ENCODE measurements around the gene ZNF407.

Gene ZNF407

GRCh38 chr18:74785632-74786031, 188.0 kb downstream of the ZNF407 start:
- DNase-seq = no peak

- no peak for DNase-seq
Observed at GRCh38 chr18:74788657-74789056, 191.0 kb downstream of the ZNF407 start.

DNA sequence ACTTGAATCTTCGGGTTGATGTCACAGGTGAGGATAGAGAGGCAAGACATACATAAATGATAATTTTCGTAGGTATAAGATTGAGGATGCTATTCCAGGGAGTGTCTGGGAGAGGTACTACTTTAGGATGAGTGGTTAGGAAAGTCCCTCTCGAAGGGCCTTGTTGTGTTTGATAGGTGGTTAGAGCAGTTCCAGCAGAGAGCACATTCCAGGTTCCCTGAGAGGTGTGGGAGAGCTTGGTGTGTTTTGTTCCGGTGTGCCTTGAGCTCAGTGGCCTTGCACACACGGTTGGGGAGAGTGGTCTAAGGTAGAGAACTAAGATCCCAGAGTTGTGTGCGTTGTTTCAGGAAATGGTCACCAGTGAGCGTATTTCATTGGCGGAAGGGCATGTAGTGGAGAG, 191.4 kb downstream of the ZNF407 start:
- no peak for DNase-seq

- no peak for DNase-seq
Observed at GRCh38 chr18:74790451-74790850, 192.8 kb downstream of the ZNF407 start.

DNA sequence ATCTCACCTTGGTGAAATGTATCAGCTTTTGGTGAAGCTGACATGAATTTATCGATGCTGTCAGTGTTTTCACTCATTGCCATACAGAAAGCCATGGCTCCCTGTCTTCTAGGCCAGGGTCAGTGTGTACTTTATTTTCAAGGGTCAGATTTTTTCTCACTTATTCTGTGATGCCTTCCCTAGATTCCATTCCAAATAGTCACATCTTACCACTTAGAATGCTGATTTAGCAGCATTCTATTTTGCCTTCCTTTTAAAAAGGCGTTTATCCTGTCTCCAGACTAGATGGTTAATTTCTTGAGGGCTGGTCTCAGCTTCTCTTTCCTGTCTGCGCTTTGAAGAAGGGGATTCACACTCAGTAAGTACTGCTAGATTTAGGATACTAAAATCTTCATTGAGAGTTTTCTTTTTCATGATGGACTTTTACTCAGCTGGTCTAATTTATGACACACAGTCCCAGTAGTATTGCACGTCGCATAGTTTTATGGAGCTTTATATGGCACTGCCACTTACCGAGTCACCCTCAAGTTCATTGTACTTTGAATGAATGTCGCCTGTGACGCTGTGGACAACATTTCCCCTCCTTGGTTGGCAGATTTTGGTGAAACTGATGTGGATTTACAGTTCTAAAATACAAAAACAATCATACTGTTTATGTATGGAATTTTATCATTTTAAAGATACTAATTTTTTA, 194.0 kb downstream of the ZNF407 start:
- DNase-seq = no peak

GRCh38 chr18:74793746-74794145, 196.1 kb downstream of the ZNF407 start:
- no peak for DNase-seq

DNA sequence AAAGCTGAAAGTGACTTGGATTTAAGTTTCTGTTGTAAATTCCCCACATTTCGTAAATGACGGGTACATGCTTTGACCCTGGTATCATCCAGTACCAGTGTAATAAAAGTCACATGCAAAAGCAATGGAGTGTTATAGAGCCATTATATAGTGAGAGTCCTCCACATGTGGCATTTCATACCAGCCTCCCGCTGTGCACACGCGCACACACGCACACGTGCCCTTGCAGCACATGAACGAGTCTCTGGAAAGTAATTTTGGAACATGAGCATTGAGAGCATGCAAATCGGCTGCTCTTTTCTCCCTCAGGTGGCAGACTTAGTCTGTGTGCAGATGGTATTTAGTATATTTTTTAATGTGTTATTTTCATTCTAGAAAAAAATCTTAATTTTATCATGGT, 198.1 kb downstream of the ZNF407 start:
- DNase-seq = no peak

DNA sequence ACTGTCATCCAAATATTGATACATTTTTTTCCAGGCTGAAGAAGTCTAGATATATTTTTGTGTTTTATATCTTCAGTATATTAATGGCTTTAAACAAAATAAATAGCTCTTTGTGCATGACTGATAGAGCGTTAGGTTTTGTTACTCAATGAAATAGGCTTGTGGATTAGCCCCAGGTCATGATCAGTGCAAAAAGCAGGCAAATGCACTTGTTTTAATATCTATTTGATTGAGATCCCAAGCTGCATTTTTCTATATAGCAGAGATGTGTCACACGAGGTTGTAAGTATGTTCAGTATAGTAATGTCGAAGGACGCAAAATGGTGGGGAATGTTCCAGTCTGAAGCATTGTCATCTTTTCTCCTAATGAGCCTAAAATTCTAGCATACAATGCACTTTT, 198.5 kb downstream of the ZNF407 start:
- DNase-seq = no peak

DNA sequence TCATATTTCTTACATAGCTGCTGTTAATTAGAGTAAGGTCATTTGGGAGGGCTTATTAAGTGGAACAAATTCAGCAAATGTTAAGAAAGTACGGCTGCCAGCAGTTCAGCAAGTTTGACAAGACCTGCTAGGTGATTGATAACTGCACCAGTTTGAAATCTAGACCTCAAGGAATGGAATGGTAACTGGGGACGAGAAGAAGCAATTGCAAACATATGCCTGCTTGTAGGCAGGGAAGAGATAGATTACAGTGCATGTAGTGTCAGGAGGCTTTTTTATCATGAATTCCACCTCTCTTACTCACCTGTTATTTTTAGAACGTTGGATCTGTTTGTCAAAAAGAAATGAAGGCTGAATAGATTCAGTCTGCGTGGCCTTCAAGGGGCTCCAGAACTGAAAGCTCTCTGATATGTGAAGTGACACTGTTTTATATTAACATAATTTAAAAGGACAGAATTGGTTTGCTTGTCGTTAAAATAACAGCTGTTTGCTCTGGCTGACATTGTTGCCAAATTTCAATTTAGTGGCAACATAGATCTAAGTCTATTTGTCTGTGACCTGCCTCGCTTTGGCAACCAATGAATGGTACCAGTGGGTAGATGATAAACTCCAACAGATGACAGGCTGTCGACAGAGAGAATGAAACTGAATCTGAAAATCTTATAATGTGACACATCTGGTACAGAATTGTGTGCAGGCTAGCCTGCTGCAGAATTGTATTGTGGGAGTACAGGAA, 199.3 kb downstream of the ZNF407 start:
- DNase-seq = peak in 9 of 56 donors; percentile 10 to 38 (median 22)

DNA sequence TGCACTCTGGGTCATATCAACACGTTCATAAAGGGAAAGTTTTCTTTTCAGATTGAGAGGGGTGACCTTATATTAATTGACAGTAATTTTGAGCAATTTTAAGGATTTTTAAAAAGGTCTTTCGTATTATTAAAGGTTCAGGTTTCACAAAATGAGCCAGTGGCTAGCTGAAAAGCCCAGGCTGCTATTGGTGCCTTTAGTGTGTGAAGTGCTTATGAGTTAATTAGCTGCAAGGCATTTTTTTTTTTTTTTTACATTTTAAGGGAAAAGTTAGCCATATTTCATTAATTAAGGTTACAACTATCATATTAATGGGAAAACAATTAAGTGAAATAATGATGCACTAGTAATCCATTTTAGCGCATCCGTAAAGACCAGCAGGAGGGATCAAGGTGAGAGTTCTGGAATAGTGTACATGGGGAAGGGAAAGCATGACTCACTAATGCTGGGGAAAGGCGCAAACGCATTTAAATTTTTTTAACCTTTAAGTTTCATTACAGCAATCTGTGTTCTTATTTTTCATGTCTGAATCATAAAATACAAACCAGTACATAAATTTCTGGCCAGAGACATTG, 200.0 kb downstream of the ZNF407 start:
- DNase-seq = no peak

GRCh38 chr18:74799542-74799941, 201.9 kb downstream of the ZNF407 start:
- no peak for DNase-seq

GRCh38 chr18:74800098-74800497, 202.4 kb downstream of the ZNF407 start:
- DNase-seq = no peak

DNA sequence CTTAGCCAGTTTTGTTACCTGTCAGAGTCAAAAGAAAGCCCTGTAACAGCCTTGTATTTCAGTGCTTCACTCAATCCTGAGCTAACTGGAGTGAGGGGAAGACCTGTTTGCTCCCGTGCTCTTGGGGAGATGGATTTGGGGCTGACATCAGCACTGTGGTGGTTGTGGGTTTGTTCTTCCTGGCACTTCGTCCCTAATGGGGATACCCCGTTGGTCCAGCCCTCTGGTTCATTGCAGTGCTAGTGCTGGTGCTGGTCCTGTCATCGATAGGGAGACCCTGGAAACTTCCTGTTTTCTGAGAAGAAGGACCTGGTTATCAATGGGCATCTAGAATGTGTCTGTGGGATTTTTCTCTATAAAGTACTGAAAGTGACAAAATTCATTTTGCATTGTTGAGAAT, 205.4 kb downstream of the ZNF407 start:
- no peak for DNase-seq

DNA sequence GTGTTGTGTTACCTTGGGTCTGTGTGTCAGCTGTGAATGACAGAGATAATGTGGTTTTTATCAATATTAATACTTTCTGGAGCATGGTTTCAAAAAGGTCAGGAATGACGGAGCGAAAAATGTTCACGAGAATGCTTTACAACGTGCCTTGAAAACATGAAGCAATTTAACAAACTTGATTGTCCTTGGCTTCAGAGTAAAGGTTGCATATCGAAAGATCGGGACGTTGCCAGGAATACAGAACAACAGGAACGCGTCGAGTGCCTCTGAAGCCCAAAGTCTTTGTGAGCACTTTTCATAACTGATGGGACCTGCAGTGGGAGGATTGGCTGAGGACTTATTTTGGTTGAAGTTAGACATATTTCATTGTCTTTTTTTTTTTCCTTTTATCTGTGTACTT, 206.1 kb downstream of the ZNF407 start:
- DNase-seq = no peak

GRCh38 chr18:74804677-74805076, 207.0 kb downstream of the ZNF407 start:
- peak in 5 of 56 donors; percentile 7 to 43 (median 27) for DNase-seq

DNA sequence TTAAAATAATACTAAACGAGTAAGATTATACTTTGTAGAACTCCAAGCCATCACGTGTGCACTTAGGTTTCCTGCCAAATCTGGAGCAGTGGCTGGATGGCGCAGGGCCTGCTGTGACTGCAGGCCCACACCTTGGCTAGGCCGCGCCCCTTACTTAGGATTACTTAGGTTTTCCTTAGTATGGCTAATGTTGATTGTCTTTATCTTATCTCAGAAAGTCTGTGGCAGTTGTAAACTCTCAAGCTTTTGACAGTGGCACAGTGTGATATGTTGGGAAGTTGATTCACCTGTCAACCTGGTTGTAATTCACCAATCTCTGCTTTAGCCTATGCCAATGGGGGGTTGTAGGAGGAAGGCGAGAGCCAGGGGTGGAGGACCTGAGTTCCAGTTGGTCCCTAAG, 208.4 kb downstream of the ZNF407 start:
- DNase-seq = no peak

- no peak for DNase-seq
Observed at GRCh38 chr18:74806700-74807416, 209.2 kb downstream of the ZNF407 start.

DNA sequence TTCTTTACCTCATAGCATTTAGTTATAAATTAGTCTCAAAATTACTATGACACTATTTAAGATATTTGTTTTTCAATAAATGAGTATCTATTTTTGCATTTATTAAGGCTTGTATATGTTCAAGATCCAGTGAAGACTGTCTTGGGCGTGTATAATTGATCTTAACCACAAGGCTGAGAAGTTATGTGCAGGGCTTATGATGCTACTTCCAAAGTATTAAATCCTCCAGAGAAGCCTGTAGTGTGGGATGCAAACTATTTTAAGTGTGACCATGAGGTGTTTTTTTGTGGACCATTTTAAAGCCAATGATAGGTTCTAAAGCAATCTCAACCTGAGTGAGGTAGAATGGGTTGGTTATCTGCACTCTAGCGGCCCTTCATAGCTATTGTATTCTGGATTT, 219.9 kb downstream of the ZNF407 start:
- DNase-seq = no peak

GRCh38 chr18:74818516-74819175, 221.0 kb downstream of the ZNF407 start:
- DNase-seq = no peak

DNA sequence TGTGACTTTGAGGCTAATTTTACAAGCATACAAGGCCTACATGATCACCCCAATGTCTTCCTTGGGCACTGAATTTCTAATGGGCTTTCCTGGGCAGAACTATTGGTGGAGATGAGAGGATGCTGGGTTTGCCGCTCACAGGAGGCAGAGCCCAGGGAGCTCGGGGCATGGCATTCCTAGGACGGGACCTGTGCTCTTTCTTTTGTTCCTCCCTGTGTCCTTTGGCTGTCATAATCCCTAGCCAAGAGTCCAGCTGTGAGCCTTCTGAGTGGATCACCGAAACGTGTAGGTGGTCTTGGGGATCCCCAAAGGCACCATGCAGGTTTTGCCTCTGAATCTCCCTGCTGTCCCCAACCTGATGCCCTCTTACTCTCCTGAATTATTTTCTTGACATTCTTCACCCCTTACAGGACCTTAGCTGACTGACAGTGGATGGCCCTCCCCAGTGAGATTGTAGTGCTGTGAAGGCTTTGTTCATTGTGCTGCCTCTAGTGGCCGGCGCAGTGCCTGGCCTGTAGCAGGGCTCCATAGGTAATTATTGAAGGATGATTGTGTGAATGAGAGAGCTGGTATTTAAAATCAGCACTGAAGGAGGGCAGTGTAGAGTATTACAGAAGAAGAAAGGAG, 221.9 kb downstream of the ZNF407 start:
- DNase-seq = peak in 3 of 56 donors; percentile 6 to 11 (median 10)

- no peak for DNase-seq
Observed at GRCh38 chr18:74820160-74820780, 222.6 kb downstream of the ZNF407 start.
